IMR-90 (cell line): ENCODE measurements around the gene PRRC1. TPM values are rescaled to one million over a fixed set of nuclear protein-coding genes. Genes with fewer than 3 reads are reported as not detected.
A peak's percentile ranks its signal among the peaks of the same experiment; 100 is the strongest.

ENCODE experiments used
- ATAC-seq: fragments of 200-7000 bp; cut with Tn5 transposase; 2 replicates; pipeline ENCODE4 v1.9.1; 2020; ENCODE audit warnings: low read depth, mild to moderate bottlenecking, moderate library complexity
- BruUV-seq: library from RNA; stranded (reverse); fragments of 400-500 nt; replicated peaks from 2 replicates; lab custom pipeline; 2021; lab: Mats Ljungman, UMichigan
- CTCF ChIA-PET: fragments of 300-600 bp; formaldehyde crosslinking; extraction: SDS; loops from one replicate; lab custom pipeline; 2021; ENCODE audit warnings: antibody characterized with exemption; lab: Yijun Ruan, JAX
- POLR2A ChIA-PET: fragments of 300-600 bp; sonication (Branson Sonifier 250); formaldehyde crosslinking; loops from one replicate; lab custom pipeline; 2022; ENCODE audit warnings: antibody characterized with exemption; ENCODE audit not compliant: unreplicated experiment; lab: Charles Lee
- DNase-seq: peaks from one replicate; pipeline ENCODE4 v3.0.0; 2013
- H2AFZ ChIP-seq: replicated peaks from 2 replicates; pipeline ENCODE3; 2013; ENCODE audit warnings: low read length, mild to moderate bottlenecking; ENCODE audit not compliant: poor library complexity
- H2AK5ac ChIP-seq: 2 replicates; pipeline ENCODE4 v1.6.1; 2013; ENCODE audit warnings: low read depth, low read length, inconsistent platforms
- H2AK9ac ChIP-seq: replicated peaks from 2 replicates; pipeline ENCODE3; 2013; ENCODE audit warnings: mild to moderate bottlenecking, low read depth, low read length, moderate library complexity; ENCODE audit not compliant: poor library complexity
- H2BK120ac ChIP-seq: 2 replicates; pipeline ENCODE4 v1.6.1; 2013; ENCODE audit warnings: low read depth, low read length, inconsistent platforms
- H2BK15ac ChIP-seq: 3 replicates; pipeline ENCODE4 v1.6.1; 2013; ENCODE audit warnings: low read depth, low read length, inconsistent platforms
- H2BK20ac ChIP-seq: 2 replicates; pipeline ENCODE4 v1.6.1; 2013; ENCODE audit warnings: low read depth, mild to moderate bottlenecking, inconsistent platforms, low read length, moderate library complexity
- H2BK5ac ChIP-seq: 2 replicates; pipeline ENCODE4 v1.6.1; 2013; ENCODE audit warnings: mild to moderate bottlenecking, low read depth, low read length, inconsistent platforms; ENCODE audit not compliant: poor library complexity, severe bottlenecking
- H3K14ac ChIP-seq: replicated peaks from 2 replicates; pipeline ENCODE4 v1.6.1; 2013; ENCODE audit warnings: low read depth, low read length, inconsistent platforms
- H3K18ac ChIP-seq: 2 replicates; pipeline ENCODE4 v1.6.1; 2013; ENCODE audit warnings: low read depth, low read length, control low read depth
- H3K23ac ChIP-seq: 2 replicates; pipeline ENCODE4 v1.6.1; 2013; ENCODE audit warnings: low read depth, low read length, inconsistent platforms
- H3K27ac ChIP-seq: 2 replicates; pipeline ENCODE4 v1.5.1; 2013; ENCODE audit warnings: mild to moderate bottlenecking, control low read depth, low read length; ENCODE audit not compliant: insufficient read depth
- H3K27me3 ChIP-seq: 2 replicates; pipeline ENCODE4 v1.6.1; 2013; ENCODE audit warnings: low read length; ENCODE audit not compliant: control insufficient read depth, insufficient read depth
- H3K36me3 ChIP-seq: 2 replicates; pipeline ENCODE4 v1.6.1; 2013; ENCODE audit warnings: low read length, mixed read lengths; ENCODE audit not compliant: control insufficient read depth, insufficient read depth
- H3K4ac ChIP-seq: 2 replicates; pipeline ENCODE4 v1.6.1; 2013; ENCODE audit warnings: low read depth, low read length, inconsistent platforms
- H3K4me1 ChIP-seq: 2 replicates; pipeline ENCODE4 v1.6.1; 2013; ENCODE audit warnings: low read length, mixed read lengths; ENCODE audit not compliant: control insufficient read depth, insufficient read depth
- H3K4me2 ChIP-seq: 2 replicates; pipeline ENCODE4 v1.6.1; 2013; ENCODE audit warnings: low read depth, mild to moderate bottlenecking, control low read depth, low read length, moderate library complexity
- H3K4me3 ChIP-seq: 2 replicates; pipeline ENCODE4 v1.5.1; 2013; ENCODE audit warnings: low read depth, mild to moderate bottlenecking, control low read depth, low read length, moderate library complexity; ENCODE audit not compliant: insufficient read depth
- H3K56ac ChIP-seq: 2 replicates; pipeline ENCODE4 v1.6.1; 2013; ENCODE audit warnings: low read length, inconsistent platforms; ENCODE audit not compliant: insufficient read depth; ENCODE audit errors: extremely low read depth
- H3K79me1 ChIP-seq, 2 experiments: 2 replicates each; pipeline ENCODE4 v1.6.1; 2013; ENCODE audit warnings: low read length in 2 of 2, inconsistent platforms in 1 of 2, low read depth in 1 of 2
- H3K9ac ChIP-seq: 2 replicates; pipeline ENCODE4 v1.6.1; 2013; ENCODE audit warnings: low read depth, low read length, control low read depth
- H3K9me1 ChIP-seq: 2 replicates; pipeline ENCODE4 v1.6.1; 2013; ENCODE audit warnings: low read length, inconsistent platforms; ENCODE audit not compliant: insufficient read depth
- H3K9me3 ChIP-seq: 2 replicates; pipeline ENCODE4 v1.6.1; 2013; ENCODE audit warnings: low read length; ENCODE audit not compliant: control insufficient read depth, insufficient read depth
- H4K20me1 ChIP-seq: 2 replicates; pipeline ENCODE4 v1.6.1; 2013; ENCODE audit warnings: low read length, inconsistent platforms; ENCODE audit not compliant: insufficient read depth
- H4K5ac ChIP-seq: 2 replicates; pipeline ENCODE4 v1.6.1; 2013; ENCODE audit warnings: mild to moderate bottlenecking, low read depth, low read length, control low read depth
- H4K8ac ChIP-seq, 2 experiments: 2 replicates each; pipeline ENCODE4 v1.6.1; 2013; ENCODE audit warnings: low read depth in 2 of 2, low read length in 2 of 2, control low read depth in 1 of 2, inconsistent platforms in 1 of 2
- H4K91ac ChIP-seq: 2 replicates; pipeline ENCODE4 v1.6.1; 2013; ENCODE audit warnings: low read depth, low read length, inconsistent platforms; ENCODE audit not compliant: insufficient read depth
- CEBPB ChIP-seq: IDR thresholded peaks from 2 replicates; pipeline ENCODE4 v1.6.1; 2012; ENCODE audit warnings: low read depth, low read length, improper control_type of control experiment
- RCOR1 ChIP-seq: IDR thresholded peaks from 2 replicates; pipeline ENCODE4 v1.6.1; 2012; ENCODE audit warnings: mild to moderate bottlenecking, low read length, improper control_type of control experiment; ENCODE audit not compliant: insufficient replicate concordance
- WGBS, 2 experiments: methylation state at CpG; one replicate each; pipeline versions ENCODE4 v1.1.5 to v1.1.7; 2013; ENCODE audit warnings: missing lambda C conversion rate in 2 of 2; ENCODE audit not compliant: insufficient read length in 1 of 2; ENCODE audit errors: extremely low coverage in 2 of 2; 5-methylcytosine and 5-hydroxymethylcytosine counted together
- dilution Hi-C: fragments of 300-500 bp; cut with HindIII; formaldehyde crosslinking; loops from one replicate; pipeline ENCODE4 v1.14.3; 2018; ENCODE audit warnings: low sequenced_read_pairs; ENCODE audit not compliant: unreplicated experiment
- in situ Hi-C: fragments of 300-500 bp; cut with MboI; formaldehyde crosslinking; loops from 3 replicates; pipeline ENCODE4 v1.14.3; 2019; ENCODE audit warnings: low sequenced_read_pairs, inconsistent platforms, mixed read lengths
- intact Hi-C: fragments of 100-400 bp; cut with micrococcal nuclease; formaldehyde crosslinking; loops from 2 replicates; pipeline ENCODE4 v1.10.0; 2022
- polyA plus RNA-seq, 3 experiments: library from polyadenylated mRNA; depleted of rRNA; stranded (reverse); fragments of >200 nt; gene quantifications; 2 replicates each; pipeline ENCODE4 v1.2.3, GENCODE V29; 2012; ENCODE audit warnings: low replicate concordance in 1 of 3
- total RNA-seq: library from RNA; depleted of rRNA; stranded (reverse); fragments of >200 nt; gene quantifications from 2 replicates; pipeline ENCODE4 v1.2.3, GENCODE V29; 2012

PRRC1 gene
- total and polyA plus RNA-seq, 2 of the 4 experiments (the other 2 are of a cell fraction): 46.8 to 63.1 TPM

- H2AFZ ChIP-seq: no peak overlapping the region
- H2BK20ac ChIP-seq: no peak overlapping the region
- no peak overlapping the region for H3K9ac ChIP-seq
- TF ChIP-seq CEBPB (peak; percentile 78), RCOR1 (no peak)
- H3K18ac ChIP-seq: no peak overlapping the region
- CTCF ChIA-PET: no interaction called here
- H4K8ac ChIP-seq: no peak overlapping the region
- peak overlapping the region; percentile 94 for H3K4me2 ChIP-seq
- H2BK120ac ChIP-seq: no peak overlapping the region
- WGBS, 2 experiments: 100% methylated on average over 3 of the region's 4 CpGs; no CpG with 5 or more reads in 1 of the 2 experiments
- H3K27me3 ChIP-seq: peaks cover 2% of the 10 kb centered on the region; the same call in 1 of the 2 replicates
- peaks cover 3% of the 10 kb centered on the region; the same call in 1 of the 2 replicates for H3K9me3 ChIP-seq
- no peak overlapping the region for H3K56ac ChIP-seq
- no peak overlapping the region for H2AK9ac ChIP-seq
- no peak overlapping the region for H3K14ac ChIP-seq
- peaks cover 17% of the 10 kb centered on the region for H3K36me3 ChIP-seq
- H3K4me3 ChIP-seq: no peak overlapping the region
- DNase-seq (peak; percentile 30), ATAC-seq (no peak)
- no peak overlapping the region for H2BK15ac ChIP-seq
- H3K23ac ChIP-seq: peak overlapping the region; percentile 14; the same call in 1 of the 2 replicates
- intact Hi-C loops: no loop called here
- in situ Hi-C loops: loop anchor here (25.0 kb wide), 1 partner anchor 707 kb away; no protein-coding TSS in a partner anchor
- peaks cover 9 to 37% of the 10 kb centered on the region in 2 experiments; a peak in 3 of 4 replicates for H3K79me1 ChIP-seq
- POLR2A ChIA-PET: no interaction called here
- H2AK5ac ChIP-seq: no peak overlapping the region
- no peak overlapping the region for H3K27ac ChIP-seq
- dilution Hi-C loops: no loop called here
- peaks cover 49% of the 10 kb centered on the region for H4K20me1 ChIP-seq
- H4K5ac ChIP-seq: no peak overlapping the region
- H2BK5ac ChIP-seq: no peak overlapping the region
- H3K9me1 ChIP-seq: peaks cover 3% of the 10 kb centered on the region; the same call in 1 of the 2 replicates
- H3K4ac ChIP-seq: no peak overlapping the region
- H4K91ac ChIP-seq: no peak overlapping the region
- H3K4me1 ChIP-seq: peaks cover 3% of the 10 kb centered on the region; the same call in 1 of the 2 replicates
- BruUV-seq: no TSS peak
These were observed 2.1 kb downstream of the PRRC1 start for GRCh38 chr5:127519527-127519926.
